Midbrain (tissue), 1 donor: ENCODE results near the gene C9orf152.

Experiments
- DNase-seq: peaks from one replicate; lab custom pipeline; 2025; lab: John Stamatoyannopoulos, UW

C9orf152 gene

GRCh38 chr9:110180511-110181434 lies 27.2 kb downstream of the C9orf152 start:
- DNase-seq: no peak

GRCh38 chr9:110179734-110180133 lies 28.2 kb downstream of the C9orf152 start:
- DNase-seq: no peak

- no peak for DNase-seq
These were observed 29.7 kb downstream of the C9orf152 start for GRCh38 chr9:110178281-110178680.

DNA sequence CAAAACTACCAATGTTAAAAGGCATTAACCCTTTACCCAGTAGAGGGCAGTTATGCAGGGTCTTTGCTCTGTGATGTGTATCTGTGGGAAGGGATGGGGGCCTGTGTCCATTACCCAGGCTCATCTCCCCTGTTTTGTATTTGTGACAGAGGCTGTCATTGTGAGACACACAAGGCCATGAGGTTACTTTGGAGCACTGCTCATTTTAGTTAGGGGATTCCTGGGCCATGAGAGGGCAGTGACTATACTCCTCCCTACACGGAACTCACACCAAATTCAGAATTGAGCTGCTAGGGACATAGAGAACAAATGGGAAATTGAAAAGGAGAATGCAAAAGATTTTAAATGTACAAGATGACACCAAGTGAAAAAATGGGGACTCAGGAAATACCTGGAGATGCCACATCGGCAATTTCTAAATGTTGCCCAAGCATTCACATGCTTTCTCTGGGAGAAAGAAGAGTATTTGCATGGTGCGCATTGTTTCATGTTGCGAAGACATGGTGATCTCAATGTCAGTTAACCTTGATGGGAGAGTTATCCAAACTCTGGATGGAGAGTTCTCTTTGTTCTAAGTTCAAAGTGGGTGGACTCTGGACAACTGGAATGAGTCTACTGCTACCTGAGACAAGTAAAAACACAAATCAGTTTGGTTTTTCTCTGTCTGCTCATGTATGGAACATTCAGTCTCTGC lies 32.5 kb downstream of the C9orf152 start:
- DNase-seq: no peak

DNA sequence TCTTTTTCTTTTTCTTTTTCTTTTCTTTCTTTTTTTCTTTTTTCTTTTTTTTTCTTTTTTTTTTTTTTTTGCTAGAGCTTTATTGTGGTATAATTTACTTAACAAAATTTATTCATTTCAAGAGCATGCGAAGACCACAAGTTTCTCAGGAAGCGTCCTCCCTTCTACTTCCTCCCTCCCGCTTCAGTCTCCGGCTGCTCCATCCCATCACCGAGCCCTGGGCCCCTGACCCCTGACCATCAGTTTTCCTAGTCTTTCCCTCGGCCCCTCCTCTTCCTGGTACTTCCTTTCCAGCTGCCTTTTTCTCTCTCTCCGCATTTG lies 34.7 kb downstream of the C9orf152 start:
- no peak for DNase-seq

GRCh38 chr9:110170357-110171257 lies 37.4 kb downstream of the C9orf152 start:
- no peak for DNase-seq

DNA sequence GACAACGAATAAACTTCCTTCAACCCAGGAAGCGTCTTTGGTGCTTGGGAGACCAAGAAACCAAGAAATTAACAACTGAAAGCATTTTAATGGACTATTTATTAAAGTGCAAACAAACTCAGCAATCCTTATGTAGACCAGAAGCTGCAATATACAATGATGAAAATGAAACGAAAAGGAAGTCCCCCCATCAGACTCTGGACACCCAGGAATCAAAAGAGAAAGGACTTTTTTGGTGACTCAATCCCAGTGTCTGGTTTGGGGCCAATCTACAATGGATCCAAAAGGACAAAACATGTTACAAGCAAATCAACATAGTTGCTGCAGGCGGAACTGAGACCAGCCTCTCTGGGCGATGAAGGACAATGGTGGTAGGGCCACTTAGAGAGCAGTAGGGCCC lies 39.5 kb downstream of the C9orf152 start:
- DNase-seq: no peak

DNA sequence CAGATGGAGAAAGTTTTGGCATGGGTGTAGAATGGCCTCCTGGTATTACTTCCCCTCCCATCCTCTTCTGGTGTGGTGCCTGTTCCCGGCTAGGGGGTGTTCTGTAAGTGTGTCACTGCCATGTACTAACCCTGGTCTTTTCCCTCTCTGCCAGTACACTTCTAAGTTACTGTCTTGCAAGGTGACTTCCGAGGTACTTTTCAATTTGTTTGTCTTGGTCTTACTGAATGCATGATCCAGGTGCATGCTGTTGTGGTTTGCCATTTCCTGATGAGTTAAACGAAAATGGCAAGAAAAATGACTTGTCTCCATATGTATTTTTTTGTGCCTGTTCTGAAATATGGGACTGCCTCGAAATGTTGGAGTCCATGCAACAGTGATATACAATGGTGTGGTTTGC lies 46.0 kb downstream of the C9orf152 start:
- no peak for DNase-seq

DNA sequence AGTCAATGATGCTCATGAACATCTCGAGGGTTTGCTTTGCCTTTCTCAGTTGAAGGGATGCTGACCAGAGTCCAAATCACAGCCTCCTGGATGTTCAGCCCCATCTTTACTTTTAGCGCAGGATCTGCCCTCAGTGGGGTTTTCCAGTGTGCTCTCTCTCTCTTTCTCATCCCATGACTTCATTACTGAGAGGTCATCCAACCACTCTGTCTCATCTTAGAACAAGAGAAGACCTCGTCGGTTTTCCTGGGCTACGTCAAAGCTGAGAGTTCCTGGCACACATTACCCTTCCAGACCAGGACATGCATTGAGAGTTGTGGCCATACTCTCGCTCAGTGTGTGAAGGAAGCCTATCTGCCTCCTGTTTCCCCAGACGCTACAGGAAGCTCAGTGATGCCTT lies 47.3 kb downstream of the C9orf152 start:
- DNase-seq: no peak

- DNase-seq: no peak
These were observed 47.8 kb downstream of the C9orf152 start for GRCh38 chr9:110160123-110160522.

DNA sequence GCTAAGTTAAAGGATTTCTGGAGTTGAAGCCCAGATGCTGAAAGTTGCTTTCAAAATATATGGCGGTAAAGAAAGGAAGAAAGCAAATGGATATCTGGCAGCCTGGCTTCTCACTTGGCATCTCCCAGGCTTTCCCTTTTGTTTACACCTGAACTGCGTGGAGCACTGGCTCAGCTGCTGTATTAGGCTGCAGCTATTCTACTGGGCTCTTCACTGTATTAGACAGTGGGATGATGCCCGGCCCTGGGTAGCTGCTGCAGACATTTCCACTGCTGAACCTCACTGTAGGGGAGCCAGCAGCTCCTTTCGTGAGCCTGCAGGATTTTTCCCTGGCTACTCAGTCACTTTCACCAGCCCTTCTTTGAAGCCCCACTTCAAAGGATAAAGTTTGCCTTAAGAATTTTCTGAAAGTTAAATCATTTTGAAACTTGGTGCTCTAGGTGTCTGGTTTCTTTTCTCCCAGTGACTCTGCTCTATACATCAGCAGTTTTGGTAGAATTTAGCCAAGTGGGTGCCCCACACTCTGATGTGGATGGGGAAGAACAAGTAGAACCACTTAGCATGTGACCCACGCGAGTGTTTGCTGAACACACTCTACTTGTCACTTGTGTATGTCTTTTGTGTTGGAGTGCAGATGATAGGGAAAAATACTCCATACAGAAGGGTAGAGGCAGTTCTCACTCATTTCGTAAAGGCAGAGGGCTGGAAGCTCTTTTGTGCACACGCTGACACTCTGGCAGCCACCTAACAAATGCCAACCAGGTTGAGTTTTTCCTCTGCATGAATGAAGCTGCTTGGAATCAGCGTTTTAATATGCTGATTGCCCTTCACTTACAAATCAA lies 49.9 kb downstream of the C9orf152 start:
- DNase-seq: no peak

DNA sequence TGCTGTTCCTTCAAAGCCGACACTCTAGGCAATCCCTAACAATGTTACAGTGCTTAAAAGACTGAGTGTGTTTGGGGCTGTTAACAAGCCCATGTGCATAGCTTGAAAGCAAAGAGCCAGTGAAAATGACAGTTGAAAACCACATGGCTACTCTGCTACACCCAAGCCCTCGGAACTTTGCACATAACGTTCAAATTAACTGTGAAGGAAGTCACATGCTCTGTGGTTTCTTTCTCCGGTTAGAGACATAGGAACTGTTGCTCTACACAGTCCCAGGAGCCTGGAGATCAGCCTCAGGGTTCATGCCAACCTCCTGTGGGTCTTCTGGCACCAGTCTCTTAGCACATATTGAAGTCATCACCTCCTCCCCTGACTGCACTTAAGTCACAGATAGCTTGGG lies 51.1 kb downstream of the C9orf152 start:
- DNase-seq: peak; percentile 33

- no peak for DNase-seq
These were observed 51.5 kb downstream of the C9orf152 start for GRCh38 chr9:110156416-110156815.

DNA sequence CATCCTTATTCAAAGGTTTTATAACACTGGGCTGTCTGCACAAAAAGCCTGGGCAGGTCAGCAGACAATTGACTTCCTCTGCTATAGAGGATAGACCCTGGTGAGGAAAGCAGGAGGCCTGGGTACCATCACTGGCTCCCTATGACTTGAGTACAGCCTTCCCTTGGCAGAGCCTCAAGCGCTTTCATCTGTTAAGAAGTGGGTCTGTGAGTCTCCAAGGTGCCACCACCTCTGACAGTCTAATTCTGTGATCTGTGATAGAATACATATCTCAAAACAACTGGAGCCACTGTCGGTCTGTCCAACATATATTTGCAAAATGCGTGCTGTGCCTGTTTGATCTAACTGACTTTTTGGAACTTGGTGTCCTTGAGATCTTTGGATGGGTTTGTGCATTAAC lies 52.2 kb downstream of the C9orf152 start:
- DNase-seq: no peak

DNA sequence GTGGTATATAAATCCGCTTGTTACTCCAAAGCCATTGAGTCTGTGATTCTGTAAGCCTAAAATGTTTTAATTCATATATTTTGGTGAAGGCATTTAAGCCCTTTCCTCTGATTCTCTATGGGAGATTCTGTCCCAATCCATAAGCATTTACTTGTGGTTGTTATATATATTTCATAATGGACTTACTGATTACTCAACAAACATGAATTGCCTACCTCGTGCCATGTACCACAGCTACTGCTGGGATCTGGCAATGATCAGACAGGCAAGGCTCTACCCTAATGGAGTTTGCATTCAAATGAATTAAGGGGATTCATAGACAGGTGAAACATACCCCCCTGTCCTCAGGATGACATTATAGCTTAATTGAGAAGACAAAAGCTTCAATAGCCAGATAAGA lies 54.5 kb downstream of the C9orf152 start:
- DNase-seq: no peak

GRCh38 chr9:110152704-110153374 lies 55.1 kb downstream of the C9orf152 start:
- peak; percentile 62 for DNase-seq
